Erythroblast (primary cell): Measurements from ENCODE around the gene NSUN4.

Experiments used
- GATA1 ChIP-seq: IDR thresholded peaks from 2 replicates; pipeline ENCODE4 v1.6.1; 2011; ENCODE audit warnings: low read depth, mild to moderate bottlenecking, control low read depth, low read length, moderate library complexity
- POLR2A ChIP-seq: IDR thresholded peaks from 2 replicates; pipeline ENCODE4 v1.6.1; 2011; ENCODE audit warnings: mild to moderate bottlenecking, low read length

- TF ChIP-seq POLR2A (no peak), GATA1 (no peak)
Measured at GRCh38 chr1:46379996-46380395, 39.4 kb downstream of the NSUN4 start.
